ENCODE results near the gene SULT1A1. TPM values are rescaled to one million over a fixed set of nuclear protein-coding genes. Genes with fewer than 3 reads are reported as not detected.

Gene SULT1A1
- total RNA-seq, 2 experiments from 2014 or later, result 11.1 to 11.3 TPM

GRCh38 chr16:28592979-28593553, 16.8 kb downstream of the SULT1A1 start:
- Mint-ChIP-seq H3K4me1 (peaks cover 7% of the 10 kb centered on the region), H3K27ac (peak overlapping the region; percentile 31), H3K9me3 (no peaks in the 10 kb centered on the region), H3K27me3 (no peaks in the 10 kb centered on the region), H3K36me3 (ENCODE audit: low read depth) (peaks cover 17% of the 10 kb centered on the region), H3K4me3 (no peak overlapping the region)
- POLR2A ChIA-PET, result interaction anchor here (0.6 kb wide), 1 partner anchor 13 kb away, joined by 3 read pairs; no protein-coding TSS in a partner anchor
- CTCF ChIA-PET, result interaction anchor here (2.8 kb wide), 1 partner anchor 11 kb away, joined by 10 read pairs; no protein-coding TSS in a partner anchor
- no peak for DNase-seq

GRCh38 chr16:28592511-28592910, 17.3 kb downstream of the SULT1A1 start:
- Mint-ChIP-seq H3K36me3 (ENCODE audit: low read depth) (peaks cover 17% of the 10 kb centered on the region), H3K4me1 (peaks cover 6% of the 10 kb centered on the region), H3K27ac (no peak overlapping the region), H3K27me3 (no peaks in the 10 kb centered on the region), H3K4me3 (no peak overlapping the region), H3K9me3 (no peaks in the 10 kb centered on the region)
- ChIA-PET CTCF (interaction anchor here (2.8 kb wide), 1 partner anchor 11 kb away, joined by 10 read pairs; no protein-coding TSS in a partner anchor), POLR2A (no interaction called here)
- DNase-seq, result no peak

- CTCF ChIA-PET, result no interaction called here
- Mint-ChIP-seq H3K4me1 (no peaks in the 10 kb centered on the region), H3K4me3 (no peak overlapping the region), H3K27me3 (no peaks in the 10 kb centered on the region), H3K36me3 (ENCODE audit: low read depth) (peaks cover 20% of the 10 kb centered on the region), H3K9me3 (no peaks in the 10 kb centered on the region), H3K27ac (no peak overlapping the region)
- POLR2A ChIA-PET, result no interaction called here
- DNase-seq, result no peak
These were observed 18.5 kb downstream of the SULT1A1 start for GRCh38 chr16:28591355-28591754.

GRCh38 chr16:28590384-28591340, 19.2 kb downstream of the SULT1A1 start:
- Mint-ChIP-seq H3K27ac (no peak overlapping the region), H3K36me3 (ENCODE audit: low read depth) (peaks cover 20% of the 10 kb centered on the region), H3K4me3 (no peak overlapping the region), H3K27me3 (no peaks in the 10 kb centered on the region), H3K4me1 (no peaks in the 10 kb centered on the region), H3K9me3 (no peaks in the 10 kb centered on the region)
- no peak for DNase-seq
- CTCF ChIA-PET, result no interaction called here
- POLR2A ChIA-PET, result no interaction called here

- ChIA-PET CTCF (no interaction called here), POLR2A (no interaction called here)
- DNase-seq, result no peak
- H3K27ac Mint-ChIP-seq, result no peak overlapping the region
- H3K4me3 Mint-ChIP-seq, result no peak overlapping the region
- no peaks in the 10 kb centered on the region for H3K27me3 Mint-ChIP-seq
- H3K36me3 Mint-ChIP-seq (ENCODE audit: low read depth), result peaks cover 23% of the 10 kb centered on the region
- no peaks in the 10 kb centered on the region for H3K4me1 Mint-ChIP-seq
- no peaks in the 10 kb centered on the region for H3K9me3 Mint-ChIP-seq
These were observed 19.9 kb downstream of the SULT1A1 start for GRCh38 chr16:28589930-28590329.

- Mint-ChIP-seq H3K27me3 (no peaks in the 10 kb centered on the region), H3K4me1 (no peaks in the 10 kb centered on the region), H3K9me3 (no peaks in the 10 kb centered on the region), H3K27ac (no peak overlapping the region), H3K4me3 (no peak overlapping the region), H3K36me3 (ENCODE audit: low read depth) (peaks cover 26% of the 10 kb centered on the region)
- CTCF ChIA-PET, result no interaction called here
- POLR2A ChIA-PET, result no interaction called here
- DNase-seq, result no peak
These were observed 20.8 kb downstream of the SULT1A1 start for GRCh38 chr16:28589069-28589468.

GRCh38 chr16:28587386-28587785, 22.5 kb downstream of the SULT1A1 start:
- Mint-ChIP-seq H3K27ac (no peak overlapping the region), H3K36me3 (ENCODE audit: low read depth) (peaks cover 30% of the 10 kb centered on the region), H3K4me3 (no peak overlapping the region), H3K27me3 (no peaks in the 10 kb centered on the region), H3K4me1 (no peaks in the 10 kb centered on the region), H3K9me3 (no peaks in the 10 kb centered on the region)
- POLR2A ChIA-PET, result no interaction called here
- no peak for DNase-seq
- CTCF ChIA-PET, result no interaction called here

GRCh38 chr16:28586466-28586865, 23.4 kb downstream of the SULT1A1 start:
- no peak overlapping the region for H3K4me3 Mint-ChIP-seq
- no peaks in the 10 kb centered on the region for H3K27me3 Mint-ChIP-seq
- no peaks in the 10 kb centered on the region for H3K4me1 Mint-ChIP-seq
- H3K36me3 Mint-ChIP-seq (ENCODE audit: low read depth), result peaks cover 34% of the 10 kb centered on the region
- ChIA-PET CTCF (interaction anchor here (0.7 kb wide), 1 partner anchor 23 kb away, joined by 3 read pairs; no protein-coding TSS in a partner anchor), POLR2A (no interaction called here)
- H3K9me3 Mint-ChIP-seq, result no peaks in the 10 kb centered on the region
- H3K27ac Mint-ChIP-seq, result no peak overlapping the region
- no peak for DNase-seq

- Mint-ChIP-seq H3K27ac (no peak overlapping the region), H3K27me3 (no peaks in the 10 kb centered on the region), H3K4me3 (no peak overlapping the region), H3K36me3 (ENCODE audit: low read depth) (peaks cover 33% of the 10 kb centered on the region), H3K9me3 (no peaks in the 10 kb centered on the region), H3K4me1 (no peaks in the 10 kb centered on the region)
- CTCF ChIA-PET, result interaction anchor here (0.7 kb wide), 1 partner anchor 23 kb away, joined by 3 read pairs; no protein-coding TSS in a partner anchor
- DNase-seq, result no peak
- POLR2A ChIA-PET, result no interaction called here
These were observed 24.2 kb downstream of the SULT1A1 start for GRCh38 chr16:28585674-28586073.

GRCh38 chr16:28580726-28581315, 29.0 kb downstream of the SULT1A1 start:
- ChIA-PET CTCF (no interaction called here), POLR2A (interaction anchor here (0.5 kb wide), 1 partner anchor 12 kb away, joined by 3 read pairs; no protein-coding TSS in a partner anchor)
- Mint-ChIP-seq H3K4me1 (no peaks in the 10 kb centered on the region), H3K9me3 (no peaks in the 10 kb centered on the region), H3K27ac (no peak overlapping the region), H3K36me3 (ENCODE audit: low read depth) (peaks cover 24% of the 10 kb centered on the region), H3K4me3 (no peak overlapping the region), H3K27me3 (no peaks in the 10 kb centered on the region)
- DNase-seq, result no peak

- Mint-ChIP-seq H3K27ac (no peak overlapping the region), H3K36me3 (ENCODE audit: low read depth) (no peaks in the 10 kb centered on the region), H3K9me3 (no peaks in the 10 kb centered on the region), H3K4me1 (peaks cover 1% of the 10 kb centered on the region), H3K4me3 (no peak overlapping the region), H3K27me3 (no peaks in the 10 kb centered on the region)
- ChIA-PET POLR2A (no interaction called here), CTCF (interaction anchor here (1.5 kb wide), 1 partner anchor 19 kb away, joined by 4 read pairs; no protein-coding TSS in a partner anchor)
- no peak for DNase-seq
These were observed 34.3 kb downstream of the SULT1A1 start for GRCh38 chr16:28575446-28576109.

- H3K4me3 Mint-ChIP-seq, result no peak overlapping the region
- H3K36me3 Mint-ChIP-seq (ENCODE audit: low read depth), result no peaks in the 10 kb centered on the region
- H3K27me3 Mint-ChIP-seq, result no peaks in the 10 kb centered on the region
- CTCF ChIA-PET, result interaction anchor here (1.5 kb wide), 1 partner anchor 20 kb away, joined by 4 read pairs; no protein-coding TSS in a partner anchor
- no peak overlapping the region for H3K27ac Mint-ChIP-seq
- H3K9me3 Mint-ChIP-seq, result no peaks in the 10 kb centered on the region
- peaks cover 1% of the 10 kb centered on the region for H3K4me1 Mint-ChIP-seq
- POLR2A ChIA-PET, result no interaction called here
- no peak for DNase-seq
These were observed 34.9 kb downstream of the SULT1A1 start for GRCh38 chr16:28574925-28575324.
